Adrenal gland (tissue), 12 donors: ENCODE data around the gene ANXA4. TPM values are rescaled to one million over a fixed set of nuclear protein-coding genes. Genes with fewer than 3 reads are reported as not detected.
"Not testable (repeated sequence)": the region's sequence is repeated elsewhere in the genome, so short reads cannot be mapped to it uniquely, and the experiment has no call there.

ENCODE experiments used
- DNase-seq, 7 donors: peaks; one replicate each; pipeline ENCODE4 v3.0.0-alpha.2; 2019 to 2020
- H3K27ac ChIP-seq, 5 donors: fragments of 200-600 bp; sonication (generic) in 4 of 5; 1 replicate in 3 of 5; 2 replicates in 2 of 5; pipeline versions ENCODE4 v1.5.1 to v1.8.0; 2016 to 2020; ENCODE audit warnings: mild to moderate bottlenecking in 1 of 5
- H3K27me3 ChIP-seq: fragments of 200-600 bp; 2 replicates; pipeline ENCODE4 v1.8.0; 2021
- H3K36me3 ChIP-seq, 2 donors: fragments of 200-600 bp; replicated peaks in 1 of 2; 1 replicate in 1 of 2; 2 replicates in 1 of 2; pipeline versions ENCODE4 v1.5.1 to v1.8.0; 2018 to 2022
- H3K4me1 ChIP-seq, 2 donors: fragments of 200-600 bp; replicated peaks in 1 of 2; 1 replicate in 1 of 2; 2 replicates in 1 of 2; pipeline versions ENCODE4 v1.5.1 to v1.8.0; 2018 to 2021
- H3K4me3 ChIP-seq, 4 donors: fragments of 200-600 bp; sonication (generic) in 3 of 4; one replicate each; pipeline ENCODE4 v1.5.1; 2016 to 2018
- H3K9me3 ChIP-seq, 3 donors: fragments of 200-600 bp; sonication (generic) in 1 of 3; replicated peaks in 1 of 3; 1 replicate in 2 of 3; 2 replicates in 1 of 3; pipeline versions ENCODE4 v1.5.1 to v1.8.0; 2016 to 2021
- CTCF ChIP-seq, 6 experiments: fragments of 450-650 bp in 4 of 6; fragments of 200-600 bp in 2 of 6; sonication (generic) in 1 of 6; IDR thresholded peaks; 1 replicate in 5 of 6; 2 replicates in 1 of 6; pipeline versions ENCODE4 v1.5.1 to v1.8.0; 2016 to 2021; ENCODE audit warnings: antibody characterized with exemption in 6 of 6, mild to moderate bottlenecking in 2 of 6, moderate library complexity in 1 of 6
- POLR2A ChIP-seq, 2 donors: fragments of 450-650 bp; IDR thresholded peaks; one replicate each; pipeline ENCODE4 v1.6.1; 2017; ENCODE audit warnings: antibody characterized with exemption in 2 of 2, mild to moderate bottlenecking in 2 of 2, moderate library complexity in 1 of 2
- WGBS, 4 donors: extraction: QIAGEN DNeasy Blood & Tissue Kit in 2 of 4; methylation state at CpG; one replicate each; pipeline versions ENCODE4 v1.1.5 to v1.1.7; 2013 to 2017; 5-methylcytosine and 5-hydroxymethylcytosine counted together
- intact Hi-C, 2 donors: fragments of 100-400 bp; cut with DNase I; formaldehyde crosslinking; loops; one replicate each; pipeline versions ENCODE4 v1.14.1 to v1.15.0; 2022 to 2023
- polyA plus RNA-seq, 3 donors: library from polyadenylated mRNA; stranded (reverse); fragments of 200-250 nt in 2 of 3; fragments of 350-450 nt in 1 of 3; fragmentation: Illumina TruSeq in 1 of 3; extraction: RNeasy Lipid Tissue Mini Kit (QIAGEN cat#74804) in 1 of 3; gene quantifications; one replicate each; pipeline ENCODE4 v1.2.3, GENCODE V29; 2013 to 2014
- total RNA-seq, 9 donors: library from RNA; depleted of rRNA in 4 of 9; stranded (reverse); fragments of >200 nt in 4 of 9; fragments of 120-200 nt in 1 of 9; fragmentation: NEBNext Ultra II Directional in 1 of 9; extraction: Animal tissue kit (Norgen Biotek cat#: 25700) in 1 of 9; gene quantifications; one replicate each; pipeline versions ENCODE4 v1.1.0 to v1.2.4, GENCODE V29; 2013 to 2023
- donor health status: healthy with polysubstance abuse.
- donor health status: Bipolar disorder and iron deficiency.
- donor health status: DM: yes; HTN: yes; CAD: no.
- donor health status: DM: no; HTN: no; CAD: no.
- donor health status: DM: no; HTN: no; CAD: no.
- donor health status: DM: yes; HTN: yes; CAD: no.

Gene ANXA4
- total and polyA plus RNA-seq, 12 donors, result 20.6 to 57.4 (median 33.1) TPM

- peak in 5 of 7 donors; percentile 29 to 40 (median 33) for DNase-seq
- peaks cover 0 to 18% of the 10 kb centered on the region in 2 donors for H3K4me1 ChIP-seq
- peak overlapping the region in 3 of 5 donors; percentile 35 to 61 (median 48) for H3K27ac ChIP-seq
Measured at GRCh38 chr2:69798290-69798908, 56.5 kb downstream of the ANXA4 start.

GRCh38 chr2:69798909-69799526, 57.1 kb downstream of the ANXA4 start:
- Histone ChIP-seq H3K9me3 (no peaks in the 10 kb centered on the region), H3K36me3 (no peaks in the 10 kb centered on the region), H3K4me1 (peaks cover 0 to 18% of the 10 kb centered on the region in 2 donors), H3K27ac (peak overlapping the region in 3 of 5 donors; percentile 35 to 61 (median 48)), H3K4me3 (peak overlapping the region in 2 of 4 donors; percentile 22 to 43), H3K27me3 (no peaks in the 10 kb centered on the region)
- TF ChIP-seq POLR2A (IDR thresholded peaks at IDR 0.05), result no peak
- TF ChIP-seq CTCF (IDR thresholded peaks at IDR 0.05), result no peak
- intact Hi-C loops, result no loop called here
- 14 to 25% (median 19%) methylated on average over 4 of the region's 4 CpGs for WGBS, 4 donors
- peak in 1 of 7 donors; percentile 11 for DNase-seq

More at GRCh38 chr2:69798290-69798908, 56.5 kb downstream of the ANXA4 start:
- no peaks in the 10 kb centered on the region for H3K9me3 ChIP-seq
- TF ChIP-seq POLR2A (IDR thresholded peaks at IDR 0.05), result peak in 1 of 2 donors; percentile 14
- no peak for TF ChIP-seq CTCF (IDR thresholded peaks at IDR 0.05)
- no peaks in the 10 kb centered on the region for H3K36me3 ChIP-seq
- H3K27me3 ChIP-seq, result no peaks in the 10 kb centered on the region
- 11 to 14% (median 13%) methylated on average over 7 of the region's 7 CpGs for WGBS, 4 donors
- H3K4me3 ChIP-seq, result peak overlapping the region in 2 of 4 donors; percentile 22 to 43
- intact Hi-C loops, result no loop called here

- intact Hi-C loops, result no loop called here
- H3K27me3 ChIP-seq, result no peaks in the 10 kb centered on the region
- H3K27ac ChIP-seq, result no peak overlapping the region
- peaks cover 0 to 6% of the 10 kb centered on the region in 2 donors for H3K36me3 ChIP-seq
- DNase-seq, result no peak
- 94 to 98% (median 95%) methylated on average over 1 of the region's 1 CpG for WGBS, 4 donors
- H3K9me3 ChIP-seq, result no peaks in the 10 kb centered on the region
- H3K4me1 ChIP-seq, result peaks cover 0 to 18% of the 10 kb centered on the region in 2 donors
- H3K4me3 ChIP-seq, result no peak overlapping the region
- TF ChIP-seq CTCF (IDR thresholded peaks at IDR 0.05) (no peak), POLR2A (IDR thresholded peaks at IDR 0.05) (no peak)
Measured at GRCh38 chr2:69801745-69802290, 59.9 kb downstream of the ANXA4 start.

- 86 to 95% (median 91%) methylated on average over 4 of the region's 4 CpGs for WGBS, 4 donors
Measured at GRCh38 chr2:69802781-69803367, 60.9 kb downstream of the ANXA4 start.

More at GRCh38 chr2:69802781-69803367, 60.9 kb downstream of the ANXA4 start:
- H3K27ac ChIP-seq, H3K9me3 ChIP-seq, DNase-seq, intact Hi-C loops, H3K27me3 ChIP-seq, H3K36me3 ChIP-seq, H3K4me3 ChIP-seq: not testable (repeated sequence)
- peaks cover 0 to 16% of the 10 kb centered on the region in 2 donors for H3K4me1 ChIP-seq
